K562 (cell line): ENCODE data around the gene PXDC1. TPM values are rescaled to one million over a fixed set of nuclear protein-coding genes. Genes with fewer than 3 reads are reported as not detected.

Source experiments
- ATAC-seq: fragments of 200-7000 bp; cut with Tn5 transposase; 3 replicates; pipeline ENCODE4 v1.9.1; 2020; ENCODE audit warnings: moderate library complexity
- BruUV-seq: library from RNA; stranded (reverse); fragments of 400-500 nt; replicated peaks from 2 replicates; lab custom pipeline; 2021; lab: Mats Ljungman, UMichigan
- CTCF ChIA-PET: fragments of 300-600 bp; formaldehyde crosslinking; extraction: SDS; loops from one replicate; lab custom pipeline; 2021; ENCODE audit warnings: low intra/inter-chr PET ratio; lab: Yijun Ruan, JAX
- POLR2A ChIA-PET: fragments of 300-600, 350-650 bp; sonication (Branson Sonifier 250); formaldehyde crosslinking; extraction: SDS; loops from one replicate; lab custom pipeline; 2021; ENCODE audit warnings: antibody characterized with exemption, inconsistent platforms; lab: Yijun Ruan, JAX
- DNase-seq, 4 experiments: peaks; one replicate each; pipeline versions ENCODE4 v3.0.0 to v3.0.0-alpha.2; 2011 to 2018; ENCODE audit warnings: low spot score in 3 of 4, mixed read lengths in 3 of 4; ENCODE audit errors: extremely low read depth in 1 of 4
- FAIRE-seq: peaks from 2 replicates; lab custom pipeline; 2011; peaks lifted over from hg19 to GRCh38; lab: Jason Lieb, UNC
- H2AFZ ChIP-seq: 2 replicates; pipeline ENCODE4 v1.6.0; 2011; ENCODE audit warnings: low read depth, low read length, control low read depth, inconsistent platforms
- H3K27ac ChIP-seq: fragments of 200-600 bp; 3 replicates; pipeline ENCODE4 v1.8.0; 2011; ENCODE audit warnings: low read depth, mild to moderate bottlenecking, control low read depth, inconsistent platforms, low read length, moderate library complexity, mixed read lengths; ENCODE audit errors: extremely low read depth
- H3K27me3 ChIP-seq, 2 experiments: fragments of 300-600 bp in 1 of 2; 2 replicates in 1 of 2; 3 replicates in 1 of 2; pipeline versions ENCODE4 v1.6.0 to v1.8.0; 2011; ENCODE audit warnings: inconsistent platforms in 2 of 2, low read length in 2 of 2, mild to moderate bottlenecking in 1 of 2, mixed read lengths in 1 of 2, moderate library complexity in 1 of 2; ENCODE audit not compliant: control insufficient read depth in 2 of 2, insufficient read depth in 2 of 2
- H3K36me3 ChIP-seq: fragments of 300-600 bp; 3 replicates; pipeline ENCODE4 v1.8.0; 2011; ENCODE audit warnings: mild to moderate bottlenecking, low read length, inconsistent platforms; ENCODE audit not compliant: control insufficient read depth, insufficient read depth
- H3K4me1 ChIP-seq, 2 experiments: fragments of 200-600 bp in 1 of 2; replicated peaks in 1 of 2; 2 replicates in 1 of 2; 3 replicates in 1 of 2; pipeline versions ENCODE4 v1.5.1 to v1.8.0; 2011; ENCODE audit warnings: inconsistent platforms in 2 of 2, low read length in 2 of 2, mild to moderate bottlenecking in 1 of 2, mixed read lengths in 1 of 2, moderate library complexity in 1 of 2; ENCODE audit not compliant: control insufficient read depth in 2 of 2, insufficient read depth in 2 of 2
- H3K4me2 ChIP-seq: 2 replicates; pipeline ENCODE4 v1.6.1; 2011; ENCODE audit warnings: low read length, control low read depth, inconsistent platforms, mixed read lengths; ENCODE audit not compliant: insufficient read depth
- H3K4me3 ChIP-seq: fragments of 200-600 bp; sonication (generic), shearing (Covaris generic); 2 replicates; pipeline ENCODE4 v1.5.1; 2016; ENCODE audit warnings: control low read depth, inconsistent platforms
- H3K79me2 ChIP-seq: fragments of 200-600 bp; 3 replicates; pipeline ENCODE4 v1.8.0; 2011; ENCODE audit warnings: low read length, inconsistent platforms; ENCODE audit not compliant: control insufficient read depth, insufficient read depth
- H3K9ac ChIP-seq, 2 experiments: 2 replicates each; pipeline versions ENCODE4 v1.6.0 to v1.6.1; 2011; ENCODE audit warnings: low read depth in 2 of 2, low read length in 2 of 2, control low read depth in 1 of 2, inconsistent platforms in 1 of 2, mild to moderate bottlenecking in 1 of 2, mixed read lengths in 1 of 2; ENCODE audit not compliant: insufficient read depth in 1 of 2
- H3K9me1 ChIP-seq: one replicate; pipeline ENCODE4 v1.6.0; 2011; ENCODE audit warnings: inconsistent platforms, mild to moderate bottlenecking, low read length, moderate library complexity; ENCODE audit not compliant: control insufficient read depth, insufficient read depth
- H3K9me3 ChIP-seq: replicated peaks from 2 replicates; pipeline ENCODE4 v1.5.1; 2011; ENCODE audit warnings: low read depth, low read length, inconsistent platforms; ENCODE audit not compliant: control insufficient read depth, insufficient read depth
- H4K20me1 ChIP-seq: replicated peaks from 2 replicates; pipeline ENCODE4 v1.6.1; 2011; ENCODE audit warnings: low read length, inconsistent platforms, mixed read lengths; ENCODE audit not compliant: control insufficient read depth, insufficient read depth
- ATF1 ChIP-seq, 2 experiments: fragments of 450-650 bp in 1 of 2; IDR thresholded peaks; 2 replicates each; pipeline ENCODE4 v1.6.1; 2016; ENCODE audit warnings: missing compliant biosample characterization in 1 of 2, missing genetic modification characterization in 1 of 2
- CBFA2T3 ChIP-seq: fragments of 450-650 bp; IDR thresholded peaks from 2 replicates; pipeline ENCODE4 v1.6.1; 2017
- CREBBP ChIP-seq: IDR thresholded peaks from one replicate; pipeline ENCODE4 v1.6.1; 2012; ENCODE audit warnings: low read depth, mild to moderate bottlenecking, control low read depth, inconsistent platforms, low read length
- ESRRA ChIP-seq: fragments of 450-650 bp; IDR thresholded peaks from 2 replicates; pipeline ENCODE4 v1.6.1; 2014; ENCODE audit warnings: low read depth, mild to moderate bottlenecking, moderate library complexity, borderline replicate concordance
- HNRNPH1 ChIP-seq: fragments of 200-400 bp; formaldehyde crosslinking; optimal IDR thresholded peaks from 2 replicates; pipeline ENCODE3; 2017; ENCODE audit warnings: low read depth, mild to moderate bottlenecking, low read length, moderate library complexity
- KDM2B ChIP-seq: fragments of 250-450 bp; sonication (Bioruptor Pico); IDR thresholded peaks from 2 replicates; pipeline ENCODE4 v1.8.0; 2021; ENCODE audit warnings: mild to moderate bottlenecking, moderate library complexity
- NCOR1 ChIP-seq: fragments of 450-650 bp; IDR thresholded peaks from 2 replicates; pipeline ENCODE4 v1.6.1; 2016; ENCODE audit warnings: mild to moderate bottlenecking, moderate library complexity
- PYGO2 ChIP-seq: fragments of 450-650 bp; IDR thresholded peaks from 2 replicates; pipeline ENCODE4 v1.6.1; 2016; ENCODE audit warnings: mild to moderate bottlenecking, missing genetic modification characterization, moderate library complexity, missing compliant biosample characterization
- RBM34 ChIP-seq: fragments of 200-400 bp; formaldehyde crosslinking; IDR thresholded peaks from 2 replicates; pipeline ENCODE4 v1.6.1; 2018; ENCODE audit warnings: low read length, borderline replicate concordance; ENCODE audit not compliant: insufficient read depth
- RFX7 ChIP-seq: fragments of 250-450 bp; sonication (Bioruptor Pico); IDR thresholded peaks from 2 replicates; pipeline ENCODE4 v1.5.1; 2021; ENCODE audit warnings: mild to moderate bottlenecking
- SUPT5H ChIP-seq: fragments of 450-650 bp; IDR thresholded peaks from 2 replicates; pipeline ENCODE4 v1.6.1; 2016
- THAP7 ChIP-seq: fragments of 250-450 bp; sonication (Bioruptor Pico); IDR thresholded peaks from 2 replicates; pipeline ENCODE4 v1.5.0; 2021
- ZFP36 ChIP-seq: fragments of 150-350 bp; IDR thresholded peaks from 2 replicates; pipeline ENCODE4 v1.6.1; 2018; ENCODE audit warnings: low read length, low read depth; ENCODE audit not compliant: partially characterized antibody
- ZFX ChIP-seq: sonication (generic); formaldehyde crosslinking; IDR thresholded peaks from 2 replicates; pipeline ENCODE4 v1.8.0; 2022; ENCODE audit warnings: mild to moderate bottlenecking, missing genetic modification reagents, moderate library complexity
- ZNF175 ChIP-seq: fragments of 200-800 bp; sonication (Bioruptor generic); IDR thresholded peaks from 2 replicates; pipeline ENCODE4 v1.6.1; 2016; ENCODE audit warnings: low read depth, mild to moderate bottlenecking, missing genetic modification characterization, missing compliant biosample characterization
- ZNF511 ChIP-seq: sonication (generic); formaldehyde crosslinking; IDR thresholded peaks from 2 replicates; pipeline ENCODE4 v1.8.0; 2022; ENCODE audit warnings: mild to moderate bottlenecking, missing genetic modification reagents
- WGBS: fragments of 100-300 bp; shearing (Covaris generic); methylation state at CpG from one replicate; pipeline ENCODE4 v1.1.6; 2016; ENCODE audit warnings: low coverage, mixed read lengths; ENCODE audit not compliant: insufficient coverage; ENCODE audit errors: missing lambda C conversion rate; 5-methylcytosine and 5-hydroxymethylcytosine counted together
- in situ Hi-C: fragments of 300-500 bp; cut with MboI; formaldehyde crosslinking; loops from 4 replicates; pipeline ENCODE4 v1.15.0; 2018; ENCODE audit warnings: inconsistent platforms, mixed read lengths
- intact Hi-C: fragments of 100-400 bp; cut with micrococcal nuclease; formaldehyde crosslinking; loops from 2 replicates; pipeline ENCODE4 v1.14.2; 2022
- polyA plus RNA-seq, 8 experiments: library from polyadenylated mRNA; depleted of rRNA in 4 of 8; stranded (reverse) in 5 of 8; unstranded in 3 of 8; fragments of >200 nt; fragmentation: Nextera tagmentation in 2 of 8; fragmentation: Illumina TruSeq in 1 of 8; extraction: Ambion mirVana in 2 of 8; extraction: Trizol in 1 of 8; gene quantifications; 2 replicates each; pipeline versions ENCODE4 v1.2.1 to v1.2.3, GENCODE V29; 2011 to 2014; ENCODE audit warnings: inconsistent platforms in 1 of 8, missing spikeins in 1 of 8
- total RNA-seq, 7 experiments: library from RNA; depleted of rRNA in 6 of 7; stranded (reverse); fragments of >200 nt in 6 of 7; fragmentation: Illumina TruSeq in 2 of 7; extraction: Trizol in 2 of 7; gene quantifications; 2 replicates each; pipeline versions ENCODE4 v1.2.1 to v1.2.3, GENCODE V29; 2011 to 2021; ENCODE audit warnings: low replicate concordance in 1 of 7

Gene PXDC1
- total and polyA plus RNA-seq, 9 of the 15 experiments (the other 6 are each of a cell fraction or from before 2014, with no cell fraction given) = 0.09 to 0.33 (median 0.16) TPM; not detected in 5

GRCh38 chr6:3697609-3698008, 53.9 kb downstream of the PXDC1 start:
- TF ChIP-seq NCOR1 = no peak
- TF ChIP-seq ZFX (CRISPR knock-in tag) = no peak
- no peak for TF ChIP-seq HNRNPH1
- no peak for TF ChIP-seq CREBBP
- TF ChIP-seq KDM2B = no peak
- no peak for TF ChIP-seq RFX7 (CRISPR knock-in tag)
- TF ChIP-seq ZNF175 (CRISPR knock-in tag) = no peak
- no peak for TF ChIP-seq CBFA2T3
- TF ChIP-seq ZNF511 (CRISPR knock-in tag) = no peak
- TF ChIP-seq THAP7 = no peak
- no peak for TF ChIP-seq PYGO2 (tag)
- TF ChIP-seq RBM34 = no peak
- no peak for TF ChIP-seq ZFP36
- TF ChIP-seq ESRRA = no peak
- no peak for TF ChIP-seq SUPT5H
- TF ChIP-seq ATF1 (CRISPR knock-in tag; IDR thresholded peaks at IDR 0.05) = no peak
- TF ChIP-seq ATF1 (tag; IDR thresholded peaks at IDR 0.05) = no peak
- H3K9me3 ChIP-seq = no peaks in the 10 kb centered on the region
- no peaks in the 10 kb centered on the region for H4K20me1 ChIP-seq
- no peak overlapping the region for H3K4me2 ChIP-seq
- CTCF ChIA-PET = no interaction called here
- no peaks in the 10 kb centered on the region for H3K79me2 ChIP-seq
- POLR2A ChIA-PET = no interaction called here
- H3K36me3 ChIP-seq = no peaks in the 10 kb centered on the region
- no peak overlapping the region for H3K9ac ChIP-seq
- no peaks in the 10 kb centered on the region for H3K9me1 ChIP-seq
- intact Hi-C loops = no loop called here
- no peak for ATAC-seq
- WGBS = 8% methylated on average over 1 of the region's 1 CpG
- H3K4me3 ChIP-seq = no peak overlapping the region
- in situ Hi-C loops = no loop called here
- DNase-seq = no peak
- no peak overlapping the region for H2AFZ ChIP-seq
- no TSS peak for BruUV-seq
- no peak overlapping the region for H3K27ac ChIP-seq
- FAIRE-seq = no peak
- H3K4me1 ChIP-seq = no peaks in the 10 kb centered on the region
- H3K27me3 ChIP-seq = peaks cover 5 to 31% of the 10 kb centered on the region in 2 experiments; a peak in 4 of 5 replicates
